GM19025 (cell line): ENCODE results near the gene GJB3.
"Not testable (repeated sequence)": the region's sequence is repeated elsewhere in the genome, so short reads cannot be mapped to it uniquely, and the experiment has no call there.

ENCODE experiments used
- ATAC-seq: cut with Tn5 transposase; IDR thresholded peaks from one replicate; pipeline ENCODE4 v1.9.1; 2021; ENCODE audit warnings: mild to moderate bottlenecking, low read depth, moderate library complexity; ENCODE audit not compliant: unreplicated experiment

GJB3 gene

DNA sequence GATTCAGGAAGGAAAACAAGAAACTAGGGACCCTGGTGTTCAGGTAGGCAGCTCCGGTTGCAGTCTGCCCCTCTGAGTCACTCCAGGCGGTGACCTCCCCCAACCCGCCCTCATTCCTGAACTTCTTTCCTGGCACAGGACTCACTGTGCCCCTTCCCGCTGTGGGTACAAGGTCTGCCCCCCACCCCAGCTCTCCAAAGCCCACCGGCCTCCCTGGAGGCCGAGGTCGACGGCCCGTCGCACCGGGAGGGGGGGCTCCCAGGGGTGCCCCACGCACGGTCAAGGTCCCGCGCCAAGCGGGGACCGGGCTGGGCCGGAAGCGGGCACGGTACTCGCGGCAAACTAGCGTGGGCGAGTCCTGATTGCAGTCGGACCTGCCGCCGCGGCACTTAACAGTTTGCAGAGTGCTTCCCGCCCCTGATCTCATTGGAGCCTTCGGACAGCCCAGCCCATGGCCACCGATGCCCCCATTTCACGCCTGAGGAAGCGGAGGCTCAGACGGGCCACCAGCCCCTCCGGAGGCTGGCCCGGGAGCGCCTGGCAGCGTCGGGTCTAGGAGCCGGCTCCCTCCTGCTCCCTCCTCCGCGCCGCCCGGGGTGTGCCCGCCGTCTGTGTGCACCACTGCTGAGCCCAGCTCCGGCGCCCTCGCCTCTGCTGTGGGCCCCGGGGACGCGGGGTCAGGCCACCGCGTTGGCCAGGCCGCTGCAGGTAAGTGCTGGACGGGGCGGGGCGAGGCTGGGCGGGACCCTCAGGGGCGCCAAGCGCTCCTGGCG lies at the start of gene GJB3:
Gene GJB3, plus strand, starts transcription at position 144 of the 773 bp plus-strand sequence. CDS start 3,549 bp downstream, outside the sequence.
- ATAC-seq, result no peak

GRCh38 chr1:34732831-34733230 lies 48.2 kb upstream of the GJB3 start:
- not testable (repeated sequence) for ATAC-seq

DNA sequence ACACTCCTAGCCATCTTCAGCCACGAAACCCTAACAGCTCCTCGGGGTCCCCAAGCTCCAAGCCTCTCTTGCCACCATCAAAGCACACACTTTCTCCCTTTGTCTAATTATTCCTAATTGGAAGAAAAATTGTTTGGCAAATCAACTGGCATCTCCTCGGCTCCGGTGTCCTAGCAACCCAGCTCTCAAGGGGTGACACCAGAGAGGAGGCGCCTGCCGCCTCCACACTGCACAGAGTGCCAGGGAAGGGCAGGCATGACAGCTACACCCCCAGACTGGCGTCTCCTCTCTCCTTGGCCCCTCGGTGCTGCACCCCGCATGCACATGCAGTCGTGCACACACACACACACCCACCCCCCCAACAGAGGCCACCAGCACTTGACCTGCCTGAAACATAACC lies 44.3 kb upstream of the GJB3 start:
- no peak for ATAC-seq

DNA sequence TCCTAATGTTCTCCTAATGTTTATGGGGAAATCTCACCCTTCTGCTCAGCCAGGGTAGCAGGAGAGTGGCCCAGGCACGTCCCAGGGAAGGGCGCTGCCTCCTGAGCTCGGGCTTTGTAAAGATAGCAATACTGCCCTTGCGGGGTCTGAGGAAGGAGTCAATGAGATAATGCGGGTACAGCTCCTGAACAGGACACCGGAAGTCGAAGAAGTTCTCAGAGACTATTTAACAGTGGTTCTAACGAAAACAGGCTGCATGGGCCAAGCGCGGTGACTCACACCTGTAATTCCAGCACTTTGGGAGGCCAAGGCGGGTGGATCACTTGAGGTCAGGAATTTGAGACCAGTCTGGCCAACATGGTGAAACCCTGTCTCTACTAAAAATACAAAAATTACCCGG lies 43.8 kb upstream of the GJB3 start:
- not testable (repeated sequence) for ATAC-seq

- no peak for ATAC-seq
Observed at GRCh38 chr1:34739613-34740012, 41.4 kb upstream of the GJB3 start.

DNA sequence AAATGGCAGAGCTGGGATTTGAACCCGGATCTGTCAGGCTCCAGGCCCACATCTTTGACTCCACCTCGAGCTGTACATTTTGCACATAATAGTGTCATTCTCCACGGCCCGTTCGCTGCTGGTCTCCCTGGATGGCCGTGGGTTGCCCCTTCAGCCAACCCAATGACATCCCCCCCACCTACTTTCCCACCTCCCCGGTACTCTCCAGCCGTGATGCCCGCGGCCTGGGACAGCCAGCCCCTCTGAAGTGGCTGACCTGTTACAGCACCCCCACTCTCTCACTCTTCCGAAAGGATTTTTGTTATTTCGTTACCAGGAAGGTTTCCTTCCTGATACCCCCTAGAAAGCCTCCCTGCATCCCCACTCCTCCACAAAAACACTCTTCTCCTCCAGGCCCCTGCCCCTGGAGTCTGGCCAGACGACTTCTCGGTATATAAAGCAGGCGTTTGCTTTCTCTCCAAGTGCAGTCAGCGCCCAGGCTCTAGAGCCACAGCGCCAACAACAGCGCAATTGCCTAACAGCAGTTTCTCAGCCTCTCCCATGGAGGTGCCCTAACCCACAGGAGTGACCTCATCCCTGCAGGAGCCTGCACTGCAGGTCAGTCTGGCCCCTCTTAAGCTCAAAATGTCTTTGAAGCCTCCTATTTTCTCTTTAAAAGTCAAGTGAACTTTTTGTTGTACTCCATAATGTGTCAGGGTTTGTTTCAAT lies 40.7 kb upstream of the GJB3 start:
- ATAC-seq, result no peak

DNA sequence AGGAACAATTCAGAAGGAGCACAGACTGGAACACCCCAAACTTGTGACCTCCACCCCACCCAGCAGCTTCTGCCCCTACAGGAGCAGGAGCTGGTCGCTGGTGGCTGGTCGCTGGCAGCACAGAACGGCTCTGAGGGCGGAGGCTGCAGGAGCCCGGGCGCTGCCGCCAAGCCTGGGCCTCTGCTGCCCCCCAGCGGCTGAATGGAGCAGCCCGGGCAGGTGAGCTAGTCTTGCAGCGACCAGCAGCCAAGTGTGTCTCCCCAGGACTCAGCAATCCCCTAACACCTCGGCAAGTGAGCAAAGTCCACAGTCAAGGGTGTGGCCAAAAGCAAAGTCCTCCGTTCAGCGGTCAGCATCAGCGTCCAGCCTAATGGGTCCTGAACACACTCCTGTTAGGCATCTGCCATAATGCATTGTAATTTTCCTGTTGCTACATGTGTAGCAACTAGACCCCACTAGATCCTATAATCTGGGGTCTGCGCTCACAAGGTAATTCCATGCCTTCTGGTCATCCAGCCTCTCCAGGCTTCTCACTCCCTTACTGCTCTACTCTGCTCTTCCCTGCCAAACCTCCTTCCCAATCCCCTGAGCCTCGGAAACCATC lies 38.2 kb upstream of the GJB3 start:
- ATAC-seq, result no peak

DNA sequence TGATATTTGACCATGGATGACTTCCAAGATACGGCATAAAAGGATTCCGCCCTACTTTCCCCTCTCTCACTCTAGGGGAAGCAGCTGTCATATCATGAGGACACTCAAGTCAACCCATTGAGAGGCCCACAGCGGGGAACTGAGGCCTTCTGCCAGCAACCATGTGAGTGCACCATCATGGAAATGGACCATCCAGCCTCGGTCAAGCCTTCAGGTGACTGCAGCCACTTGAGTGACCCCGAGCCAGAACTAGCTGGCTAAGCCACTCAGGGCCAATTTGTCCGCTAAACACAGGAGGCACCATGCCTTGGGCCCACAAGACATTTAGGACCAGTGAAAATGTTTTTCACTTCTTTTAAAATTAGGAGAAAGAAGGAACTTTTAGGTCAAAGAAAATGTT lies 37.2 kb upstream of the GJB3 start:
- no peak for ATAC-seq

DNA sequence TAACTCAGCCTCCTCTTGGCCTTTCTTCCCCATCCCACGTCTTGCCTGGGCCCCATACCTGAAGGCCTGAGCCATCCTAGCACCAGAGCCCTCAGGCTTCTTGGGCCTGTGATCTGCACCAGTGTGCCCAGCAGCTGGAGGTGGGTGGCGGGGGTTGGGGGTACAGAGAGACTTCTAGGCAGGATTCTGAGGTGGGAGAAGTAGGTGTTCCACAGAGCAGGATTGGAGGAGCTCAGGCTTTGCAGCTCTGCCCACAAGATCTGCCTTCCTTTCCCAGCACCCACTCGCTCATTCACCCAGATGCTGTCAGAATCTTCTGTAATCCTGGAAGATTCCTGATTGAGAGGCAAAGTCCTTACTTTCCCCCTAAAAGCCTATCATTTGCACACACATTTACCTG lies 36.2 kb upstream of the GJB3 start:
- no peak for ATAC-seq

DNA sequence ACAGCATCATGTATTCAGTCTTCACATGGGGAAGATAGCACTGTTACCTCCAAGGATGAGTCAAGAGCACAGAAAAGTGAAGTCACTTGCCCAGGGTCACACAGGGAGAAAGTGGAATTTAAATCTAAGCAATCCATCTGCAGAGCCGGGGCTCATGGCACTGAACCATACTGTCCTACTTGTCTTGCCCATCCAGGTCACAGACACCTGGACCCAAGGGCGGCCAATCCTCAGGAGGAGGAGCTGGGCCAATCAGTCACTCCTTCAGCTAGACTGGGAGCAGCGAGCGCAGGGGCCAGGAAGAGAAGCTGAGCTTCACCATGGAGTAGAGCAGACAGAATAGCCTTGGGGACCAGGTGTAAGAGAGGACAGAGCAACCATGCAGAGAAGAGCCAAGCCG lies 35.3 kb upstream of the GJB3 start:
- no peak for ATAC-seq

GRCh38 chr1:34746101-34746500 lies 34.9 kb upstream of the GJB3 start:
- ATAC-seq, result no peak

DNA sequence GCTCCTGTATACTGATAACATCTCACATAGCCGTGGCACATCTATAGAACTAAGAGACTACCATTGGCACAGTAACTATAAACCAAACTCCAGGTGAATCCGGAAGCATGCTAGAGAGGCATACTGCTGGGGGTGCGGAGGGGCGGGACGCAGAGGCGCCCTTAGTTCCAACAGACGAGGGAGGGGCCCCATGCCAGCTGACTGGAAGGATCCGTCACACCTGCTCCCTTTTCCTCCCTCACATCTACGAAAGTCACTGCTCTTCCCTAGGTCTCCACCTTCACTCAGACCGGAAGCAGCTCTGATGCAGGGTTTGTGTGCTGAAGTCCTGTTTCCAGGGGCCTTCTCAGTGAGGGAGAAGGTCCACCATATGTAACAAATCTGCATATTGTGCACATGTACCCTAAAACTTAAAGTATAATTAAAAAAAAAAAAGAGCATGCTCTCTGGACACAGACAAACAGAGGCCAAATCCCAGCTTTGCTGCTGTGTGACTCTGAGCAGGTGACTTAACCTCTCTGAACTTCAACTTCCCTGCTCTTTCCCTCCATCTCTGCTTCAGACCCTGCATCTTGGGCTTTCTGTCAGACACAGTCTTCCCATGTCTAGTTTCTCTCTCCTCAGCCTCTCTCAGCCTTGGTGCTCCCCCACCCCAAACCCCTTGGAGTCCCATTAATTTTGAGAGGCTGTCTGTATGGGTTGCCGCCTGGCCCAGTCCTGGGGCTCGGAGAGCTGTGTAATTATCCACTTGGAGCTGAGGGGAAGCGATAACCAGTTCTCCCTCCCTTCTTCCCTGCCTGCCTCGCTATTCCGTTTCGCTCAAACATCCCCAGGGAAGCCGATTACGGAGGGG lies 34.0 kb upstream of the GJB3 start:
- ATAC-seq, result no peak

- no peak for ATAC-seq
Observed at GRCh38 chr1:34747638-34747941, 33.4 kb upstream of the GJB3 start.

DNA sequence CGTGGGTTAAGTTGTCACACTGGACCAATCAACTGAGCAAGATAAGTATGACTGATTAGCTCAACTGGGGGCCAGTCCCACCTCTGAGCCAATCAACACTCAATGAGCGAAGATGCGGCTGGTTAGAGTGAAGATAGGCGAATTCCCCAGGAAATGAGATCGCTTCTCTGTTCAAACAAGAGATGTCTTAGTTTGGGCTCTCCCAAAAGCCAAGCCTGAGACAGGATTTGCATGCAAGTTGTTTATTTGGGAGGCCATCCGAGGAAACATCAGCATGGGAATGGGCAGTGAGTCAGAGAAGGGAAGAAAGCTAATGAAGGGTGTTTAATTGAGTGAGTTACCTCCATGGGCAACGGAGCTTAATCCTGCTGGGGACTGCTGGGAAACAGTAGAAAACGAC lies 31.0 kb upstream of the GJB3 start:
- ATAC-seq, result no peak

DNA sequence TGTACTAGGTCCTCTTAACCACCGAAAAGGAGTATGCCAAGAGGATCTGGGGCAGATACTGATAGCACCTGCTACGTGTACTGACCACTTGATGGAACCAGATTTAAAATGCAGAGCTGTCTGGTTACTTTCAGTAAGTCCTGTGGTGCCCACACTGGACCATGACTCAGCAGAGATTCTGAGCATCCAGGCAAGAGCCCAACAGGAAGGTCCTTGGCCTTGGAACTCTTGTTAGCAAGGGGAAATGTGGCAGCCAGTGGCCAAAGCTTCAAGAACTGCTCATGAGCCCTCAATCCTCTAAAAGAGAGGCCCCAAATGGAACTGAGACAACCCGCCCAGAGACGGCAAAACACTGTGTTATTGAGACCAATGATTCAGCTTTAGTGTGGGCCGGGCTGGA lies 30.4 kb upstream of the GJB3 start:
- no peak for ATAC-seq

DNA sequence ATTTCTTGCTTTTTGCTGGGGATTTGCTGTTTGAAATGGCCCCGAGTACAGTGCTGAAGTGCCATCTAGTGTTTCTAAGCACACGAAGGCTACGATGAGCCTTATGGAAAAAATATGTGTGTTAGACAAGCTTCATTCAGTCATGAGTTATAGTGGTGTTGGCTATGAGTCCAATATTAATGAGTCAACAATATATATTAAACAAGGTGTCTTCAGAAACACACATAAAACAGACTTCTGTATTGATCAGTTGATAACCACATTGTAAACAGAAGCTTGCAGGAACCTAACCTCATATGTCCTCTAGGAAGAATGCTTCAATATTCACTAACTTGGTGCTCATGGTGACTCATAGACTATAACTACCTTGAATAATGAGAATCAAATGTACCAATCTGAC lies 27.9 kb upstream of the GJB3 start:
- no peak for ATAC-seq

DNA sequence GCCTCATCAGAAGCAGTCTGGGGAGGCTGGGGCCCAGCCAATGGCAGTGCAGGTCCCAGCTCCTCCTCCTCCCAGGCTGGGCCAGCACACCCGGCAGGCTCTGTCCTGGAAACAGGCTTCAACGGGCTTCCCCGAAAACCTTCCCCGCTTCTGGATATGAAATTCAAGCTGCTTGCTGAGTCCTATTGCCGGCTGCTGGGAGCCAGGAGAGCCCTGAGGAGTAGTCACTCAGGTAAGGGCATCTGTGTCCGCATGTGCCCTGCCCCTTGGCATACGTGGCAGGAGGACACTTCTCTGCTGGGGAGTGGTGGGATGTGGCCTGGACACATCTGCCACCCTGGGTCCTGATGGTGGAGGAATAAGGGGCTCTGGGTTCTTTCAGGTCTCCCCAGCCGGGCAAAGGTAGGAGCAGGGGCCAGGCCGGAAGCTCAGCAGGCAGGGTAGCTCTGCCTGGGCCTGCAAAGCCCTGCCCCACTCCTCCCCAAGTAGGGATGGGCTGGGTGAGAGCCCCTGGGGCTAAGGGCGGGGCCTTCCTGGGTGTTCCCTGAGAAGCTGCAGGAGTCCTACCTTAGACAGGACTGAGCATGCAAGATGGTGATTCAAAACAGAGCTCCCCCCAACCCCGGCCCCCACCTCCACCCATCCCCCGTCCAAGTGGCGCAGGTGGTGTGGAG lies 25.9 kb upstream of the GJB3 start, which contains the start of gene GJB5:
Gene GJB5, plus strand, starts transcription at position 84 of the 674 bp plus-strand sequence. CDS start 2,284 bp downstream, outside the sequence.
- ATAC-seq, result no peak

GRCh38 chr1:34755961-34756360 lies 25.1 kb upstream of the GJB3 start:
- ATAC-seq, result no peak

DNA sequence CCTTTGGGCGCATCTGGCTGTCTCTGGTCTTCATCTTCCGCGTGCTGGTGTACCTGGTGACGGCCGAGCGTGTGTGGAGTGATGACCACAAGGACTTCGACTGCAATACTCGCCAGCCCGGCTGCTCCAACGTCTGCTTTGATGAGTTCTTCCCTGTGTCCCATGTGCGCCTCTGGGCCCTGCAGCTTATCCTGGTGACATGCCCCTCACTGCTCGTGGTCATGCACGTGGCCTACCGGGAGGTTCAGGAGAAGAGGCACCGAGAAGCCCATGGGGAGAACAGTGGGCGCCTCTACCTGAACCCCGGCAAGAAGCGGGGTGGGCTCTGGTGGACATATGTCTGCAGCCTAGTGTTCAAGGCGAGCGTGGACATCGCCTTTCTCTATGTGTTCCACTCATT lies 23.6 kb upstream of the GJB3 start:
- ATAC-seq, result no peak

- ATAC-seq, result no peak
Observed at GRCh38 chr1:34758751-34759150, 22.3 kb upstream of the GJB3 start.
